ENCODE data around the gene CSF1.

DNA sequence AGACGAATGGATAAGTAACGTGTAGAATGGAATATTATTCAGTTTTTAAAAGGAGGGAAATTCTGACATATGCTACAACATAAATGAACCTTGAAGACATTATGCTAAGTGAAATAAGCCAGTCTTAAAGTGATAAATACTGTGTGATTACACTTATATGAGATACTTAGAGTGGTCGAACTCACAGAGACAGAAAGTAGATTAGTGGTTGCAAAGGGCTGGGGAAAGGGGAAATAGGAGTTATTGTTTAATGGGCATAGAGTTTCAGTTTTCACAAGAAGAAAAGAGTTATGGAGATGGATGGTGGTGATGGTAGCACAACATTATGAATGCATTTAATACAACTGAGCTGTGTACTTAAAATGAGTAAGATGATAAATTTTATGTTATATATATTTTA is 59.3 kb downstream of the CSF1 start:
- TF ChIP-seq ZNF274 (IDR thresholded peaks at IDR 0.05; ENCODE audit: low read depth, low read length) (no peak), YY1 (IDR thresholded peaks at IDR 0.05; ENCODE audit: insufficient read depth, insufficient read length) (no peak), SUZ12 (IDR thresholded peaks at IDR 0.05; ENCODE audit: extremely low read depth, insufficient read depth, insufficient read length) (no peak)
